Heart right ventricle (tissue), 16 donors: ENCODE results near the gene KLHL29. TPM values are rescaled to one million over a fixed set of nuclear protein-coding genes. Genes with fewer than 3 reads are reported as not detected.

ENCODE experiments used
- ATAC-seq, 8 donors: fragments of 200-7000 bp; cut with Tn5 transposase; one replicate each; pipeline ENCODE4 v1.9.1; 2020; ENCODE audit warnings: mild to moderate bottlenecking in 8 of 8, moderate library complexity in 8 of 8, moderate number of reproducible peaks in 1 of 8
- DNase-seq, 2 donors: peaks; one replicate each; pipeline ENCODE4 v3.0.0-alpha.2; 2020
- H3K27ac ChIP-seq, 10 donors: fragments of 200-600 bp; sonication (generic) in 2 of 10; one replicate each; pipeline versions ENCODE4 v1.5.0 to v1.8.0; 2020 to 2022; ENCODE audit warnings: mild to moderate bottlenecking in 3 of 10
- H3K27me3 ChIP-seq, 7 donors: fragments of 200-600 bp; one replicate each; pipeline ENCODE4 v1.8.0; 2021 to 2022; ENCODE audit warnings: mild to moderate bottlenecking in 2 of 7
- H3K36me3 ChIP-seq, 9 donors: fragments of 200-600 bp; sonication (generic) in 1 of 9; one replicate each; pipeline versions ENCODE4 v1.5.0 to v1.8.0; 2020 to 2022; ENCODE audit warnings: mild to moderate bottlenecking in 2 of 9
- H3K4me1 ChIP-seq, 9 donors: fragments of 200-600 bp; sonication (generic) in 1 of 9; one replicate each; pipeline versions ENCODE4 v1.5.0 to v1.8.0; 2020 to 2022; ENCODE audit warnings: mild to moderate bottlenecking in 4 of 9
- H3K4me3 ChIP-seq, 10 donors: fragments of 200-600 bp; sonication (generic) in 2 of 10; one replicate each; pipeline versions ENCODE4 v1.5.0 to v1.8.0; 2020 to 2022; ENCODE audit warnings: mild to moderate bottlenecking in 7 of 10, moderate library complexity in 2 of 10
- H3K9me3 ChIP-seq, 11 donors: fragments of 200-600 bp in 10 of 11; sonication (generic) in 2 of 11; one replicate each; pipeline versions ENCODE4 v1.5.0 to v1.8.0; 2013 to 2022; ENCODE audit warnings: mild to moderate bottlenecking in 2 of 11, control low read depth in 1 of 11, moderate library complexity in 1 of 11
- WGBS, 2 donors: extraction: QIAGEN DNeasy Blood & Tissue Kit; methylation state at CpG; one replicate each; pipeline ENCODE4 v1.1.7; 2013; ENCODE audit warnings: inconsistent platforms in 1 of 2; 5-methylcytosine and 5-hydroxymethylcytosine counted together
- intact Hi-C, 10 donors: fragments of 100-400 bp; cut with DNase I; formaldehyde crosslinking; loops; one replicate each; pipeline versions ENCODE4 v1.11.1 to v1.14.2; 2022
- polyA plus RNA-seq, 2 donors: library from polyadenylated mRNA; stranded (reverse); fragments of 200-250 nt; gene quantifications; one replicate each; pipeline ENCODE4 v1.2.3, GENCODE V29; 2013
- total RNA-seq, 10 donors: library from RNA; stranded (reverse); fragmentation: NEBNext Ultra II Directional in 3 of 10; extraction: Animal tissue kit (Norgen Biotek cat#: 25700) in 3 of 10; gene quantifications; one replicate each; pipeline versions ENCODE4 v1.2.1 to v1.2.4, GENCODE V29; 2021 to 2023
- TF ChIP-seq, protein P1 (sequence below), 9 donors: fragments of 200-600 bp; sonication (generic) in 2 of 9; IDR thresholded peaks; one replicate each; pipeline versions ENCODE4 v1.5.0 to v1.8.0; 2021 to 2022; ENCODE audit warnings: antibody characterized with exemption in 9 of 9, mild to moderate bottlenecking in 5 of 9, moderate library complexity in 1 of 9
- donor health status: Arrhythmogenic right ventricular cardiomyopathy.
- donor health status: ischemic (EF 13 %, LVEDD 7.1; RV severe dilation, severe dysfunction).
- donor health status: healthy with polysubstance abuse.
- donor health status: DM: no; HTN: yes; CAD: no.
- donor health status: DM: no; HTN: no; CAD: no.
- donor health status: ischemic (EF 25% LVEDD 6.9; RV normal size, moderate dysfunction).
- donor health status: ischemic (EF 25% LVEDD 5.7; RV mildly dilated, moderate dysfunction).
- donor health status: healthy.
- donor health status: DM: yes; HTN: yes; CAD: no.
- donor health status: Ischemic cardiomyopathy.
- donor health status: ischemic (EF 35%, LVEDD 5.7; RV mildly dilated, moderate dysfunction).
- donor health status: nonischemic (EF 11% LVEDD 7.7; RV severe dilation, severe dysfunction).
- donor health status: DM: yes; HTN: yes; CAD: no.
- donor health status: PGD.
- donor health status: ischemic (EF 29% LVEDD 5.4; RV normal size, mild dysfunction).
- donor health status: nonischemic (EF 23%, LVEDD 6.1; RV moderate dilation, normal function).

KLHL29 gene
- total and polyA plus RNA-seq, 12 donors = 0.71 to 1.5 (median 1.0) TPM

DNA sequence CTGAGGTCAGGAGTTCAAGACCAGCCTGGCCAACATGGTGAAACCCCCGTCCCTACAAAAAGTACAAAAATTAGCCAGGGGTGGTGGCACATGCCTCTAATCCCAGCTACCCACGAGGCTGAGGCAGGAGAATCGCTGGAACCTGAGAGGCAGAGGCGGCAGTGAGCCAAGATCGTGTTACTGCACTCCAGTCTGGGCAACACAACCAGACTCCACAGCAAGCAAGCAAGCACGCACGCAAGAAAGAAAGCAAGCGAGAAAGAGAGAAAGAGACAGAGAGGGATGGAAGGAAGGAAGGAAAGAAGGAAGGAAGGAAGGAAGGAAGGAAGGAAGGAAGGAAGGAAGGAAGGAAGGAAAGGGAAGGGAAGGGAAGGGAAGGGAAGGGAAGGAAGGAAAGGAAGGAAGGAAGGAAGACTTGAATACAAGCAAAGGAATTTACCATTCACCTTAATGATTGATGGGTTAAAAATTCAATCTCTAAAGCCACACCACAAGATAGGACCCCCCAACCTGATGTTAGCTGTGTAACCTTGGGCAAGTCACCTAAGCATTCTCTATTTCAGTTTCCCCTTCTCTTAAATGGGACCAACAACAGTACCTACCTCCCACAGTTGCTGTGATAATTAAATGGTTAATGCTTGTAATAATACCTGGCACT, 360.2 kb downstream of the KLHL29 start:
- Histone ChIP-seq H3K27ac (no peak overlapping the region), H3K36me3 (peaks cover 0 to 10% (median 0%) of the 10 kb centered on the region in 9 donors), H3K4me1 (peaks cover 0 to 15% (median 9%) of the 10 kb centered on the region in 9 donors), H3K27me3 (no peaks in the 10 kb centered on the region), H3K9me3 (no peaks in the 10 kb centered on the region), H3K4me3 (no peak overlapping the region)
- no peak for DNase-seq
- intact Hi-C loops = loop anchor here in 1 of 10 donors (5.0 kb wide), 1 partner anchor 108 kb away; no protein-coding TSS in a partner anchor
- peak in 1 of 8 donors; percentile 8 for ATAC-seq
- WGBS, 2 donors = 88 to 90% methylated on average over 8 of the region's 8 CpGs
- TF ChIP-seq, protein P1, sequence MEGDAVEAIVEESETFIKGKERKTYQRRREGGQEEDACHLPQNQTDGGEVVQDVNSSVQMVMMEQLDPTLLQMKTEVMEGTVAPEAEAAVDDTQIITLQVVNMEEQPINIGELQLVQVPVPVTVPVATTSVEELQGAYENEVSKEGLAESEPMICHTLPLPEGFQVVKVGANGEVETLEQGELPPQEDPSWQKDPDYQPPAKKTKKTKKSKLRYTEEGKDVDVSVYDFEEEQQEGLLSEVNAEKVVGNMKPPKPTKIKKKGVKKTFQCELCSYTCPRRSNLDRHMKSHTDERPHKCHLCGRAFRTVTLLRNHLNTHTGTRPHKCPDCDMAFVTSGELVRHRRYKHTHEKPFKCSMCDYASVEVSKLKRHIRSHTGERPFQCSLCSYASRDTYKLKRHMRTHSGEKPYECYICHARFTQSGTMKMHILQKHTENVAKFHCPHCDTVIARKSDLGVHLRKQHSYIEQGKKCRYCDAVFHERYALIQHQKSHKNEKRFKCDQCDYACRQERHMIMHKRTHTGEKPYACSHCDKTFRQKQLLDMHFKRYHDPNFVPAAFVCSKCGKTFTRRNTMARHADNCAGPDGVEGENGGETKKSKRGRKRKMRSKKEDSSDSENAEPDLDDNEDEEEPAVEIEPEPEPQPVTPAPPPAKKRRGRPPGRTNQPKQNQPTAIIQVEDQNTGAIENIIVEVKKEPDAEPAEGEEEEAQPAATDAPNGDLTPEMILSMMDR (IDR thresholded peaks at IDR 0.05) = no peak

- H3K27ac ChIP-seq = no peak overlapping the region
- TF ChIP-seq, protein P1 (IDR thresholded peaks at IDR 0.05) = no peak
- no peaks in the 10 kb centered on the region for H3K9me3 ChIP-seq
- no peak overlapping the region for H3K4me3 ChIP-seq
- ATAC-seq (peak; percentile 75 to 99 (median 93)), DNase-seq (peak in 1 of 2 donors; percentile 40)
- H3K4me1 ChIP-seq = peaks cover 0 to 15% (median 9%) of the 10 kb centered on the region in 9 donors
- intact Hi-C loops = loop anchor here in 1 of 10 donors (5.0 kb wide), 1 partner anchor 108 kb away; no protein-coding TSS in a partner anchor
- H3K36me3 ChIP-seq = peaks cover 0 to 14% (median 0%) of the 10 kb centered on the region in 9 donors
- H3K27me3 ChIP-seq = no peaks in the 10 kb centered on the region
These were observed 360.7 kb downstream of the KLHL29 start for GRCh38 chr2:23745726-23746105.

GRCh38 chr2:23746141-23746863, 361.3 kb downstream of the KLHL29 start:
- H3K36me3 ChIP-seq = peaks cover 0 to 20% (median 0%) of the 10 kb centered on the region in 9 donors
- H3K4me3 ChIP-seq = no peak overlapping the region
- H3K4me1 ChIP-seq = peaks cover 0 to 15% (median 9%) of the 10 kb centered on the region in 9 donors
- no peaks in the 10 kb centered on the region for H3K27me3 ChIP-seq
- TF ChIP-seq, protein P1 (IDR thresholded peaks at IDR 0.05) = no peak
- 54 to 77% methylated on average over 2 of the region's 2 CpGs for WGBS, 2 donors
- DNase-seq (no peak), ATAC-seq (peak in 1 of 8 donors; percentile 11)
- intact Hi-C loops = loop anchor here in 1 of 10 donors (5.0 kb wide), 1 partner anchor 109 kb away; no protein-coding TSS in a partner anchor
- H3K9me3 ChIP-seq = no peaks in the 10 kb centered on the region
- no peak overlapping the region for H3K27ac ChIP-seq

GRCh38 chr2:23751747-23752265, 366.8 kb downstream of the KLHL29 start:
- WGBS, 2 donors = 99 to 100% methylated on average over 2 of the region's 2 CpGs
- ATAC-seq = no peak
- intact Hi-C loops = no loop called here

More at GRCh38 chr2:23751747-23752265, 366.8 kb downstream of the KLHL29 start:
- TF ChIP-seq, protein P1 (IDR thresholded peaks at IDR 0.05) = no peak
- H3K27me3 ChIP-seq = no peaks in the 10 kb centered on the region
- H3K27ac ChIP-seq = no peak overlapping the region
- H3K4me1 ChIP-seq = peaks cover 0 to 4% (median 0%) of the 10 kb centered on the region in 9 donors
- H3K9me3 ChIP-seq = no peaks in the 10 kb centered on the region
- no peak overlapping the region for H3K4me3 ChIP-seq
- H3K36me3 ChIP-seq = peaks cover 0 to 65% (median 0%) of the 10 kb centered on the region in 9 donors
- DNase-seq = no peak
